ENCODE results near the gene ARID5B.

Gene ARID5B

GRCh38 chr10:61935077-61935476 lies 33.6 kb downstream of the ARID5B start:
- Histone ChIP-seq H3K4me2 (peak overlapping the region; percentile 83), H3K27me3 (no peaks in the 10 kb centered on the region), H3K4me1 (peaks cover 70% of the 10 kb centered on the region), H3K9me3 (peaks cover 37% of the 10 kb centered on the region), H3K9ac (no peak overlapping the region), H3K27ac (peak overlapping the region; percentile 65), H3K4me3 (no peak overlapping the region), H3K36me3 (peaks cover 60% of the 10 kb centered on the region), H4K20me1 (no peaks in the 10 kb centered on the region)
- no peak for TF ChIP-seq Cebpa-rat (IDR thresholded peaks at IDR 0.05)

GRCh38 chr10:61936770-61937169 lies 35.3 kb downstream of the ARID5B start:
- Histone ChIP-seq H3K4me2 (peak overlapping the region; percentile 83), H3K9ac (peak overlapping the region; percentile 32; the same call in 1 of the 2 replicates), H3K4me3 (no peak overlapping the region), H3K4me1 (peaks cover 86% of the 10 kb centered on the region), H3K27ac (peak overlapping the region; percentile 87), H3K9me3 (peaks cover 20% of the 10 kb centered on the region), H4K20me1 (no peaks in the 10 kb centered on the region), H3K36me3 (peaks cover 50% of the 10 kb centered on the region), H3K27me3 (no peaks in the 10 kb centered on the region)
- TF ChIP-seq Cebpa-rat (IDR thresholded peaks at IDR 0.05), result no peak

- Histone ChIP-seq H3K4me2 (peak overlapping the region; percentile 83), H3K27ac (peak overlapping the region; percentile 87)
Observed at GRCh38 chr10:61937631-61938351, 36.3 kb downstream of the ARID5B start.

GRCh38 chr10:61939902-61940301 lies 38.4 kb downstream of the ARID5B start:
- H3K36me3 ChIP-seq, result peaks cover 33% of the 10 kb centered on the region; the same call in 1 of the 2 replicates
- H3K27ac ChIP-seq, result peak overlapping the region; percentile 87
- H3K27me3 ChIP-seq, result no peaks in the 10 kb centered on the region
- no peaks in the 10 kb centered on the region for H4K20me1 ChIP-seq
- peak overlapping the region; percentile 51 for H3K4me3 ChIP-seq
- peak overlapping the region; percentile 83 for H3K4me2 ChIP-seq
- peak overlapping the region; percentile 32 for H3K9ac ChIP-seq
- H3K4me1 ChIP-seq, result peaks cover 99% of the 10 kb centered on the region
- H3K9me3 ChIP-seq, result no peaks in the 10 kb centered on the region
- no peak for TF ChIP-seq Cebpa-rat (IDR thresholded peaks at IDR 0.05)

More at GRCh38 chr10:61937631-61938351, 36.3 kb downstream of the ARID5B start:
- no peak for TF ChIP-seq Cebpa-rat (IDR thresholded peaks at IDR 0.05)
- Histone ChIP-seq H3K4me1 (peaks cover 96% of the 10 kb centered on the region), H4K20me1 (no peaks in the 10 kb centered on the region), H3K27me3 (no peaks in the 10 kb centered on the region), H3K9ac (peak overlapping the region; percentile 32), H3K9me3 (peaks cover 10% of the 10 kb centered on the region), H3K36me3 (peaks cover 40% of the 10 kb centered on the region), H3K4me3 (no peak overlapping the region)

- H3K4me2 ChIP-seq, result peak overlapping the region; percentile 83
- peak overlapping the region; percentile 87 for H3K27ac ChIP-seq
- H3K4me1 ChIP-seq, result peaks cover 93% of the 10 kb centered on the region
Observed at GRCh38 chr10:61941202-61941681, 39.7 kb downstream of the ARID5B start.

GRCh38 chr10:61942604-61943461 lies 41.3 kb downstream of the ARID5B start:
- peak overlapping the region; percentile 73 for H3K9ac ChIP-seq
- no peak for TF ChIP-seq Cebpa-rat (IDR thresholded peaks at IDR 0.05)
- H3K9me3 ChIP-seq, result peaks cover 6% of the 10 kb centered on the region; the same call in 1 of the 2 replicates
- H3K4me1 ChIP-seq, result peaks cover 77% of the 10 kb centered on the region
- no peaks in the 10 kb centered on the region for H4K20me1 ChIP-seq
- H3K27me3 ChIP-seq, result no peaks in the 10 kb centered on the region
- peak overlapping the region; percentile 87 for H3K27ac ChIP-seq
- peaks cover 42% of the 10 kb centered on the region for H3K36me3 ChIP-seq
- H3K4me2 ChIP-seq, result peak overlapping the region; percentile 83
- peak overlapping the region; percentile 17 for H3K4me3 ChIP-seq

More at GRCh38 chr10:61941202-61941681, 39.7 kb downstream of the ARID5B start:
- peak overlapping the region; percentile 17 for H3K4me3 ChIP-seq
- no peak for TF ChIP-seq Cebpa-rat (IDR thresholded peaks at IDR 0.05)
- H3K9me3 ChIP-seq, result no peaks in the 10 kb centered on the region
- H3K9ac ChIP-seq, result peak overlapping the region; percentile 32
- H3K27me3 ChIP-seq, result no peaks in the 10 kb centered on the region
- H4K20me1 ChIP-seq, result no peaks in the 10 kb centered on the region
- peaks cover 32% of the 10 kb centered on the region for H3K36me3 ChIP-seq

- no peaks in the 10 kb centered on the region for H3K27me3 ChIP-seq
- H3K36me3 ChIP-seq, result peaks cover 52% of the 10 kb centered on the region
- H3K4me3 ChIP-seq, result peak overlapping the region; percentile 17; the same call in 1 of the 2 replicates
- peak overlapping the region; percentile 83 for H3K4me2 ChIP-seq
- peak overlapping the region; percentile 9; the same call in 1 of the 2 replicates for H3K9ac ChIP-seq
- H4K20me1 ChIP-seq, result no peaks in the 10 kb centered on the region
- TF ChIP-seq Cebpa-rat (IDR thresholded peaks at IDR 0.05), result no peak
- H3K4me1 ChIP-seq, result peaks cover 67% of the 10 kb centered on the region
- peaks cover 6% of the 10 kb centered on the region; the same call in 1 of the 2 replicates for H3K9me3 ChIP-seq
- peak overlapping the region; percentile 87 for H3K27ac ChIP-seq
Observed at GRCh38 chr10:61943674-61944378, 42.3 kb downstream of the ARID5B start.

GRCh38 chr10:61944410-61945147 lies 43.1 kb downstream of the ARID5B start:
- no peaks in the 10 kb centered on the region for H4K20me1 ChIP-seq
- H3K9me3 ChIP-seq, result peaks cover 6% of the 10 kb centered on the region; the same call in 1 of the 2 replicates
- peaks cover 60% of the 10 kb centered on the region for H3K36me3 ChIP-seq
- H3K27me3 ChIP-seq, result no peaks in the 10 kb centered on the region
- no peak for TF ChIP-seq Cebpa-rat (IDR thresholded peaks at IDR 0.05)
- peak overlapping the region; percentile 87 for H3K27ac ChIP-seq
- H3K4me2 ChIP-seq, result peak overlapping the region; percentile 83
- H3K9ac ChIP-seq, result peak overlapping the region; percentile 43; the same call in 1 of the 2 replicates
- H3K4me3 ChIP-seq, result no peak overlapping the region
- peaks cover 62% of the 10 kb centered on the region for H3K4me1 ChIP-seq

Measured in BLaER1 (cell line).